GM13976 (cell line): ENCODE results near the gene ADGRF4.

Experiments
- DNase-seq: peaks from one replicate; pipeline ENCODE4 v3.0.0; 2012; ENCODE audit warnings: low spot score
- CTCF ChIP-seq: IDR thresholded peaks from 2 replicates; pipeline ENCODE4 v1.5.1; 2012; ENCODE audit warnings: borderline replicate concordance, mild to moderate bottlenecking; ENCODE audit not compliant: insufficient read depth; ENCODE audit errors: extremely low read depth, missing control alignments, control extremely low read depth
- in situ Hi-C: fragments of 300-500 bp; cut with MboI; formaldehyde crosslinking; loops from one replicate; pipeline ENCODE4 v1.12.0; 2022; ENCODE audit warnings: low sequenced_read_pairs, mixed read lengths, inconsistent platforms; ENCODE audit not compliant: unreplicated experiment

Gene ADGRF4

GRCh38 chr6:47727391-47727790 lies 29.0 kb downstream of the ADGRF4 start:
- in situ Hi-C loops = loop anchor here (25.0 kb wide), 2 partner anchors 90 to 315 kb away; no protein-coding TSS in a partner anchor
- no peak for TF ChIP-seq CTCF

GRCh38 chr6:47729019-47729418 lies 30.6 kb downstream of the ADGRF4 start:
- TF ChIP-seq CTCF = no peak
- in situ Hi-C loops = loop anchor here (25.0 kb wide), 2 partner anchors 92 to 317 kb away; no protein-coding TSS in a partner anchor
- no peak for DNase-seq

More at GRCh38 chr6:47727391-47727790, 29.0 kb downstream of the ADGRF4 start:
- no peak for DNase-seq

- no peak for DNase-seq
- in situ Hi-C loops = loop anchor here (25.0 kb wide), 2 partner anchors 92 to 317 kb away; no protein-coding TSS in a partner anchor
- TF ChIP-seq CTCF = no peak
Measured at GRCh38 chr6:47729457-47729856, 31.1 kb downstream of the ADGRF4 start.

GRCh38 chr6:47733879-47734558 lies 35.6 kb downstream of the ADGRF4 start:
- in situ Hi-C loops = loop anchor here (25.0 kb wide), 2 partner anchors 97 to 322 kb away; no protein-coding TSS in a partner anchor
- DNase-seq = peak; percentile 37
- TF ChIP-seq CTCF = peak; percentile 35

GRCh38 chr6:47734831-47735481 lies 36.6 kb downstream of the ADGRF4 start:
- no peak for TF ChIP-seq CTCF
- in situ Hi-C loops = loop anchor here (25.0 kb wide), 2 partner anchors 98 to 323 kb away; no protein-coding TSS in a partner anchor
- no peak for DNase-seq

GRCh38 chr6:47736083-47736700 lies 37.8 kb downstream of the ADGRF4 start:
- no peak for TF ChIP-seq CTCF
- in situ Hi-C loops = loop anchor here (25.0 kb wide), 2 partner anchors 99 to 324 kb away; no protein-coding TSS in a partner anchor
- DNase-seq = no peak
